GM10248 (cell line): Measurements from ENCODE around the gene MTCH1.
A peak's percentile ranks its signal among the peaks of the same experiment; 100 is the strongest.

Experiments used
- CTCF ChIA-PET: fragments of 300-600 bp; sonication (Branson Sonifier 250); formaldehyde crosslinking; extraction: SDS; loops from one replicate; lab custom pipeline; 2021; ENCODE audit warnings: antibody characterized with exemption; lab: Yijun Ruan, JAX
- POLR2A ChIA-PET: fragments of 350-650 bp; sonication (Branson Sonifier 250); formaldehyde crosslinking; extraction: SDS; loops from one replicate; lab custom pipeline; 2020; ENCODE audit warnings: antibody characterized with exemption; lab: Yijun Ruan, JAX
- DNase-seq: peaks from one replicate; pipeline ENCODE4 v3.0.0; 2012; ENCODE audit errors: extremely low spot score
- TF ChIP-seq, protein P1 (sequence below): IDR thresholded peaks from 2 replicates; pipeline ENCODE4 v1.5.1; 2012; ENCODE audit warnings: mild to moderate bottlenecking, low read depth; ENCODE audit errors: extremely low read depth, missing control alignments, control extremely low read depth

MTCH1 gene

DNA sequence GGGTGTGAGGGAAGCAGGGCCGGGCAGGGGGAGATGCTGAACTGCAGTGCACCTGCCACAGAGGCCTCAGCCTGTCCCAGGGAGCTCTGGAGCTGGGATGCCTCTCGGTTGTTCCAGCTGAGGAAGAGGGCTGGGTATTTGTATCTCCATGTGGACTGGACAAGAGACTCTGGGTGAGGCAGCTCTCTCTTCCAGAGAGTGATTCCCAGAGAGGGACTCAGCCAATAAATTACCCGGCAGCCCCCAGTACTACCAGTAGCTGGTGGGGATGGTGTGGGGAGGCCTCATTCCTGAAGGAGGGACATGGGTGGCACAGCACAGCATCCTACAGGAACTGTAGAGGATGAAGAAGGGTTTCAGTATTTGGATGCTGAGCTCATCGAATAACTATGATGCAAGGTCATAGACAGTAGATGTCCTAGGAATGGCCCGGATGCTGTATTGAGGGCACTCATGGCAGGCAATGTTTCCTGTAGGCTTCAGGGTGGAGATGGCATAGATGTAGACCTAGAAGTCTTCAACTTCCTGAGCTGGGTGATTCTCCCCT lies 20.9 kb upstream of the MTCH1 start:
- ChIA-PET POLR2A (interaction anchor here (0.5 to 2.7 kb wide), 5 partner anchors 21 to 1434 kb away, joined by 3 to 10 read pairs (median 6); partner anchors contain the start of gene MTCH1), CTCF (interaction anchor here (0.6 to 11.7 kb wide), 20 partner anchors 11 to 248 kb away, joined by 3 to 147 read pairs (median 4); partner anchors contain the start of genes C6orf89 and MTCH1)
- DNase-seq = no peak
- TF ChIP-seq, protein P1, sequence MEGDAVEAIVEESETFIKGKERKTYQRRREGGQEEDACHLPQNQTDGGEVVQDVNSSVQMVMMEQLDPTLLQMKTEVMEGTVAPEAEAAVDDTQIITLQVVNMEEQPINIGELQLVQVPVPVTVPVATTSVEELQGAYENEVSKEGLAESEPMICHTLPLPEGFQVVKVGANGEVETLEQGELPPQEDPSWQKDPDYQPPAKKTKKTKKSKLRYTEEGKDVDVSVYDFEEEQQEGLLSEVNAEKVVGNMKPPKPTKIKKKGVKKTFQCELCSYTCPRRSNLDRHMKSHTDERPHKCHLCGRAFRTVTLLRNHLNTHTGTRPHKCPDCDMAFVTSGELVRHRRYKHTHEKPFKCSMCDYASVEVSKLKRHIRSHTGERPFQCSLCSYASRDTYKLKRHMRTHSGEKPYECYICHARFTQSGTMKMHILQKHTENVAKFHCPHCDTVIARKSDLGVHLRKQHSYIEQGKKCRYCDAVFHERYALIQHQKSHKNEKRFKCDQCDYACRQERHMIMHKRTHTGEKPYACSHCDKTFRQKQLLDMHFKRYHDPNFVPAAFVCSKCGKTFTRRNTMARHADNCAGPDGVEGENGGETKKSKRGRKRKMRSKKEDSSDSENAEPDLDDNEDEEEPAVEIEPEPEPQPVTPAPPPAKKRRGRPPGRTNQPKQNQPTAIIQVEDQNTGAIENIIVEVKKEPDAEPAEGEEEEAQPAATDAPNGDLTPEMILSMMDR = no peak

DNA sequence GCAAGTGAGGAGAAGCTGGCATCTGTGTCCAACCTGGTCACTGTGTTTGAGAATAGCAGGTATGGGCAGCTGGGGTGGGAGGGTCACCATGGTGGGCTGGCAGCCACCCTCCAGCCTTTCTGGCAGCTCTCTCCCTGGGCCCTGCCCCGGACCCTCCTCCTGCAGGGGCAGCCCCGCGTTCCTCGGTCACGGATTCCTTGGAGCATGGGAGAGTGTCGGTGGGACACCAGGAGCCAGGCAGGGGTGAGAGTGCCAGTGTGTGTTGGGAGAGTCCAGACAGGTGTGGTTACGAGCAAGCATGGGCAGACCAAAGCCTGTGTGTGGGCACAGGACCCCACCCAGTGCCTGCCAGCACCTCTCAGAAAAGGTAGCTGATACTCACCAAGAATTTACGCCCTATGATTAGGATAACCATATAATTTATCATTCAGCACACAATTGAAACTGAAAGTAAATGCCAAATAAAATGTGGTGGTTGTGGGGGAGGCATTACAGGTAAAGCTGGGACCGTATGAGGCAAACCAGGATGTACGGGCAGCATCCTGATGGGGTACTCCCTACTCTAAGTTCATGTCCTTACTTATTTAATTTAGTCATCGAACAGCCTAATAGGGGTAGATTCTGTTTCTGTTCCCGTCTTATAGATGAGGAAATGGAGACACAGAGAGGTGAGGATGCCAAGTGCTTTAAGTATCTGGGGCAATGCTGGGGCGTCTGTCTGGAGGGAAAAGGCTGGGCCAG lies 20.0 kb upstream of the MTCH1 start:
- ChIA-PET POLR2A (interaction anchor here (0.5 to 2.7 kb wide), 2 partner anchors 20 to 1433 kb away, joined by 7 to 10 read pairs; partner anchors contain the start of gene MTCH1), CTCF (interaction anchor here (0.6 to 11.7 kb wide), 15 partner anchors 12 to 247 kb away, joined by 3 to 147 read pairs (median 4); partner anchors contain the start of genes C6orf89 and MTCH1)
- no peak for DNase-seq
- TF ChIP-seq, protein P1 = no peak

DNA sequence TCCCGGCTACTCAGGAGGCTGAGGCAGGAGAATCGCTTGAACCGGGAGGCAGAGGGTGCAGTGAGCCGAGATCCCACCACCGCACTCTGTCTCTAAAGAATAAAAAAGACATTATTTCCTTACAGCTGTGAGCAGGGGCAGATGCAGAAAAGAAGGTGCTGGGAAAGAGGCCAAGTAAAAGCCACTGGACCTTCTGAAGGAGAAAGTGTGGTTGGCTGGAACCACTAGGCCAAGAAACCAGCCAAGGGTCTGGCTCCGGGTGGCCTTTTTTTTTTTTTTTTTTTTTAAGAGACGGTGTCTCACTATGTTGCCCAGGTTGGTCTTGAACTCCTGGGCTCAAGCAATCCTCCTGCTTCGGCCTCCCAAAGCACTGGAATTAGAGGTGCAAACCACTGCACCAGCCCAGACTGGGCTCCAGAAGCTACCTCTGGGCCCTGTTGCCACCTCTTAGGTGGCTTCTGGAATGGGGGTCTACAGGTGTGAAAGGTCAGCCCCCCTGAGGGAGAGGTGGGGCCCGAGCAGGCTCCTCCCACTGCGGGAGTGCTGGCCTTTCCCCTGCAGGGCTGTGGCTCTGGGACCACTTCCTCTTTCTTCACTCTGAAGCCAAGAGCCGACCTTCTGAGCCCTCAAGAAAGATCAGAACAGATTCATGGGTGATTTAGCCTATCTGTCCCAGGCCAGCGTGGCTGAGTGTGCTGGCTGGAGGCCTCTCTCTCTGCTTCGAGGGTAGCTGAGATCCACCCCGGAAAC lies 19.2 kb upstream of the MTCH1 start, which contains the start of gene FGD2:
Gene FGD2, plus strand, starts transcription at position 595 of the 750 bp plus-strand sequence. CDS start 163 bp downstream, outside the sequence.
- peak; percentile 92 for DNase-seq
- TF ChIP-seq, protein P1 = no peak
- POLR2A ChIA-PET = interaction anchor here (2.7 kb wide), 1 partner anchor 19 kb away, joined by 10 read pairs; the partner anchor contains the start of gene MTCH1
- CTCF ChIA-PET = interaction anchor here (0.9 to 11.7 kb wide), 9 partner anchors 13 to 224 kb away, joined by 3 to 147 read pairs (median 6); partner anchors contain the start of genes C6orf89 and MTCH1

DNA sequence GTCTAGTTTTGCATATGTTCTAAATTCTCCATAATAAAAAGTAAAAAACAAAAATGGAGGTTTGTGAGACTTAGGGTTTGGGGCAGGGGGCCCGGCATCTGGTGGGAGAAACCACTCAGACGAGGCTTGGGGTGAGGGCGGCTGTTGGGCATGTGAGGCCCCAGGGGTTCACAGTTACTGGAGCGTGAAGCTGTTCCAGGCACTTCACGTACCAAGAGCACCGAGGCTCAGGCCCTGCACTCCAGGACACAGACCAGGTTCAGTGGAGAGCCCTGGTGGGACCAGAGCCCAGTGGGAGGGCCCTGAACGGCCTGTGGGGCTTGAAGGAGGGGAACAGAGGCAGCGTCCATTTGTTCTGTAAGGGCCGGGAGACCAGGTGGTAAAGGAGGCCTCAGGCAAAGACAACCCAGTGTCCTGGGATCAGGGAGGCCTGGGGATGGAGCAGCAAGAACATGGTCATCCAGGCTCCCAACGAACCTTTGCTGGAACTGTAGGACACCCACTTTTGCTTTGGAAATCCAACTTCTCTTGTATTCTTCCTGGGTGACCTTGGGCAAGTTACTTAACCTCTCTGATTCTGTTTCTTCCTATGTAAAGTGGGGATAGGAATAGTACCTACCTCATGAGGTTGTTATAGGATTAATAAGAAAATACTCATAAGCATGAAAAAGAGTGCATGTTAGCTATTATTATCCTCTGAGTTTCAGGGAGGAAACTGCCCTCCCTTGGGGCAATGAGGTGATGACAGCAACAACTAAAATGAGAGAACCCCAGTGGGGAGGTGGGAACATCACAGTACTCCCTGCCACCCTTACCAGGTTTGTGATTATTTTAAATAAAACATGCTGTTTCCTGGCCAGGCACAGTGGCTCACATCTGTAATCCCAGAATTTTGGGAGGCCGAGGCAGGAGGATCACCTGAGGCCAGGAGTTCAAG lies 18.3 kb upstream of the MTCH1 start:
- TF ChIP-seq, protein P1 = no peak
- DNase-seq = peak; percentile 58
- ChIA-PET POLR2A (interaction anchor here (2.7 kb wide), 1 partner anchor 18 kb away, joined by 10 read pairs; the partner anchor contains the start of gene MTCH1), CTCF (interaction anchor here (1.0 to 11.7 kb wide), 3 partner anchors 14 to 119 kb away, joined by 3 to 147 read pairs (median 4); partner anchors contain the start of gene C6orf89)

DNA sequence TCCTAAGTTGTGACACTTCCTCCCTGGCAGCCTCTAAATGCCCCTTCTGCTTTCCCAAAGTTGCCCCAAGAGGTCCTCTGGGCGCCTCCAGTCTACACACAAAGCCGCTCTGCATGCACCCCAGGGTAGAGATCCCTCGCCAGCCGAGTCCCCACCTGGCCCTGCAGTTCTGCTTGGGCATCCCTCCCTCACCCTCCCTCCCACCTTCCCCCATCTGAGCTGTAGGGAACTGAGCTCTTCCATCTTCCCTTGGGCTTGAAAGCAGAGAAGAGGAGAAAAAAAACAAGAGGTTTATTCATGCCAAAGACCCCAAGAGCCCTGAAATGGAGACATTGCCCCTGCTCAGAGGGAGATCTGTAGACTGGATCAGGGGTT lies 13.7 kb upstream of the MTCH1 start:
- ChIA-PET POLR2A (no interaction called here), CTCF (interaction anchor here (1.5 to 11.7 kb wide), 2 partner anchors 18 to 233 kb away, joined by 3 to 147 read pairs; no protein-coding TSS in a partner anchor)
- TF ChIP-seq, protein P1 = no peak
- DNase-seq = no peak
